Measurements from ENCODE around the gene GNPNAT1. TPM values are rescaled to one million over a fixed set of nuclear protein-coding genes. Genes with fewer than 3 reads are reported as not detected.
"Not testable (repeated sequence)": the region's sequence is repeated elsewhere in the genome, so short reads cannot be mapped to it uniquely, and the experiment has no call there.

Gene GNPNAT1
- total and polyA plus RNA-seq, 11 donors = 2.7 to 19.9 (median 8.0) TPM

DNA sequence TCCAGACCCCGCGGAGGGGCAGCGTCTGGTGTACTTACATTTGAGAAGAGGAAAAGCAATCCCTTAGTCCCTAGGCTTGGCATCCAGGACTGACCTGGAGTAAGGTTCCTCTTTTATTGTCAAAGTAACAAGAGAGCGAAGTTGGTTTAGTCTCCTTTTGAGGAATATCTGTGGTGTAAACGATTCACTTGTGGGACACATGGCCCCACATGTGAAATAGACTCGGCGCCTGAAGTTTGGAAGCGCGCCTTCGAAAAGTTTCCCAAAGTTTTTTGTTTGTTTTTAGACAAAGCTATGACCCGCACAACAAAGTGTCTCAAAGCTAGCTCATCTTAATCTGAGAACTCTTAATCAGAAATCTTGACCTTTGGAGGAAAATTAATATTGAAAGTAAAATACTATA is 60.7 kb downstream of the GNPNAT1 start:
- intact Hi-C loops (cut with DNase I) = no loop called here
- peak overlapping the region; percentile 64 to 94 (median 88) for H3K27ac ChIP-seq
- DNase-seq (no peak), ATAC-seq (no peak)
- WGBS, 4 donors = 0 to 2% (median 0%) methylated on average over 11 of the region's 11 CpGs
- no peaks in the 10 kb centered on the region for H3K9me3 ChIP-seq
- H3K4me1 ChIP-seq = peaks cover 0 to 25% (median 8%) of the 10 kb centered on the region in 12 donors
- TF ChIP-seq, protein P1, sequence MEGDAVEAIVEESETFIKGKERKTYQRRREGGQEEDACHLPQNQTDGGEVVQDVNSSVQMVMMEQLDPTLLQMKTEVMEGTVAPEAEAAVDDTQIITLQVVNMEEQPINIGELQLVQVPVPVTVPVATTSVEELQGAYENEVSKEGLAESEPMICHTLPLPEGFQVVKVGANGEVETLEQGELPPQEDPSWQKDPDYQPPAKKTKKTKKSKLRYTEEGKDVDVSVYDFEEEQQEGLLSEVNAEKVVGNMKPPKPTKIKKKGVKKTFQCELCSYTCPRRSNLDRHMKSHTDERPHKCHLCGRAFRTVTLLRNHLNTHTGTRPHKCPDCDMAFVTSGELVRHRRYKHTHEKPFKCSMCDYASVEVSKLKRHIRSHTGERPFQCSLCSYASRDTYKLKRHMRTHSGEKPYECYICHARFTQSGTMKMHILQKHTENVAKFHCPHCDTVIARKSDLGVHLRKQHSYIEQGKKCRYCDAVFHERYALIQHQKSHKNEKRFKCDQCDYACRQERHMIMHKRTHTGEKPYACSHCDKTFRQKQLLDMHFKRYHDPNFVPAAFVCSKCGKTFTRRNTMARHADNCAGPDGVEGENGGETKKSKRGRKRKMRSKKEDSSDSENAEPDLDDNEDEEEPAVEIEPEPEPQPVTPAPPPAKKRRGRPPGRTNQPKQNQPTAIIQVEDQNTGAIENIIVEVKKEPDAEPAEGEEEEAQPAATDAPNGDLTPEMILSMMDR (IDR thresholded peaks at IDR 0.05) = no peak
- no peak for TF ChIP-seq POLR2A (IDR thresholded peaks at IDR 0.05)
- H3K36me3 ChIP-seq = peaks cover 0 to 44% (median 35%) of the 10 kb centered on the region in 9 donors
- no peaks in the 10 kb centered on the region for H3K27me3 ChIP-seq
- H3K4me3 ChIP-seq = peak overlapping the region; percentile 69 to 99 (median 94)

DNA sequence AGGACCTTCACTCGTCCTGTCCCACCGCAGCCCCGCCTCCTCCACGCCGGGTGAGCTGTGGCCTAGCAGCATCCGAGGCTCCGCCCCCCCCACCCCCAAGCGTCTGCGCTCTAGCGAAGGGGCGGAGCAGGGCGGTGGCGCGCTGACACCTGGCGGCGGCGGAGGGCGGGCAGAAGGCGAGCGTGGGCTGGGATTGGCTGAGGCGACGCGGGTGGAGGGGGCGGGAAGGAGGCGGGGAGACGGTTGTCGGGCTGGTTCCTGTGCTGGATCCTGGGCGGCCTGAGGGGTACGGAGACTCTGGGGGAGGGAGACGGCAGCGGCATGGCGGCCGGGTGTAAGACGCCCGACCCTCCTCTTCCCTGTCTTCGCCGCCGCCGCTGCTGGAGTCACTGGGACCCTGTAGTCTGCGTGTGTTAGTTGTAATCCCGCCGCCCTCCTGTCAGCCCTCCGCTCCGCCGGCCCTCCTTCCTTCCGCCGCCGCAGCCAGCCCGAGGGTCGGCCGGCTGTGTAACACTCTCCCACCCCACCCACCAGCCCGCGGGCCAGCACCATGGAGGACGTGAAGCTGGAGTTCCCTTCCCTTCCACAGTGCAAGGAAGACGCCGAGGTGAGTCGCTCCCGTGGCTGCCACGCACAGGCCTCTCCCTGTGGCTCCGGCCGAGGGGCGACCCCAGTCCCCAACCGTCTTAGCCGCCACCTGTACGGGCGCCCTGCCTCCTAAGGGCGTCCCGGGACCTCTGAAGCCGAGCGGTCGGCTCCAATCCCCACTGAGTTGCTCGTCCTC is 61.3 kb downstream of the GNPNAT1 start, which contains the start of gene STYX:
STYX (plus strand) TSS at position 242 of the 784 bp plus-strand sequence; CDS start at position 551, 309 bp downstream.
- intact Hi-C loops (cut with DNase I) = loop anchor here in 2 of 10 donors (2.0 kb wide), 1 partner anchor 23 kb away; the partner anchor contains the start of gene PSMC6 (in 2 of the 2)
- peaks cover 0 to 50% (median 41%) of the 10 kb centered on the region in 9 donors for H3K36me3 ChIP-seq

DNA sequence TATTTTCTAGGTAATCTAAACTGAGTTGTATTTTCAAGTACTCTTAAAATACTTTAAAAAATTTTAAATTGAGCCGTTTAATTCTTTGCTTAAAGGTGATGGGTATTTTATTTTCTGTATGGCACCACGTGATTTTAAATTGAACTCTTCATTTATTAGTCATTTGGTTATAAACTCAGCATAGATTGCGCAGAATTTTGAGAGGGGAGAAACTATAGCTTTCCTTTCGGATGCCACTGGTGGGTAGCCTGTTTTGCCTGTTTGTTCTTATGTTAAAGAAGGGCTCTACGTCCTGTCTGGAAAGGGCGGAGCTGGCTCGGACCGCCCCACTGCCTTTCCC is 61.9 kb downstream of the GNPNAT1 start:
- no peak for ATAC-seq
- no peak for DNase-seq
- intact Hi-C loops (cut with DNase I) = loop anchor here in 2 of 10 donors (2.0 kb wide), 1 partner anchor 23 kb away; the partner anchor contains the start of gene PSMC6 (in 2 of the 2)
- H3K36me3 ChIP-seq = peaks cover 0 to 55% (median 42%) of the 10 kb centered on the region in 9 donors
- TF ChIP-seq POLR2A (IDR thresholded peaks at IDR 0.05) = no peak
- TF ChIP-seq, protein P1 (IDR thresholded peaks at IDR 0.05) = no peak
- H3K4me3 ChIP-seq = peak overlapping the region in 11 of 12 donors; percentile 20 to 99 (median 95)
- WGBS, 4 donors = 1 to 5% (median 3%) methylated on average over 8 of the region's 8 CpGs
- H3K9me3 ChIP-seq = no peaks in the 10 kb centered on the region
- no peaks in the 10 kb centered on the region for H3K27me3 ChIP-seq
- H3K4me1 ChIP-seq = peaks cover 0 to 17% (median 7%) of the 10 kb centered on the region in 12 donors
- peak overlapping the region in 11 of 12 donors; percentile 17 to 94 (median 70) for H3K27ac ChIP-seq

More for the DNA sequence above, 61.3 kb downstream of the GNPNAT1 start, which contains the start of gene STYX:
- Histone ChIP-seq H3K4me1 (peaks cover 0 to 19% (median 7%) of the 10 kb centered on the region in 12 donors), H3K9me3 (no peaks in the 10 kb centered on the region), H3K27ac (peak within 1 kb of the TSS; percentile 64 to 94 (median 88)), H3K4me3 (peak within 1 kb of the TSS; percentile 69 to 99 (median 94)), H3K27me3 (no peaks in the 10 kb centered on the region)
- TF ChIP-seq, protein P1 (IDR thresholded peaks at IDR 0.05) = peak in 7 of 12 donors; percentile 16 to 57 (median 20)
- peak; percentile 53 to 94 for TF ChIP-seq POLR2A (IDR thresholded peaks at IDR 0.05)
- ATAC-seq = peak; percentile 99
- 0 to 1% (median 1%) methylated on average over 19 to 72 of the region's 72 CpGs for WGBS, 4 donors
- DNase-seq = peak; percentile 98 to 100 (median 99)

DNA sequence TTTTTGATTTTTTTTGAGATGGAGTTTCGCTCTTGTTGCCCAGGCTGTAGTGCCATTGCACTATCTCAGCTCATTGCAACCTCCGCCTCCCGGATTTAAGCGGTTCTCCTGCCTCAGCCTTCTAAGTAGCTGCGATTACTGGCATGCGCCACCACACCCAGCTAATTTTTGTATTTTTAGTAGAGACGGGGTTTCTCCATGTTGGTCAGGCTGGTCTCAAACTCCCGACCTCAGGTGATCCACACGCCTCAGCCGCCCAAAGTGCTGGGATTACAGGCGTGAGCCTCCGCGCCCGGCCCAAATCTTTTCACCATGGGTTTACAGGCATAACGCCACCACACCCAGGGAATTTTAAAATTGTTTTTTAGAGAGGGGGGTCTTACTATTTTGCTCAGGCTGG is 62.4 kb downstream of the GNPNAT1 start:
- ATAC-seq, H3K9me3 ChIP-seq, DNase-seq, H3K4me3 ChIP-seq, H3K27me3 ChIP-seq: not testable (repeated sequence)
- Histone ChIP-seq H3K27ac (peak overlapping the region in 9 of 12 donors; percentile 17 to 94 (median 70)), H3K4me1 (peaks cover 0 to 17% (median 7%) of the 10 kb centered on the region in 12 donors), H3K36me3 (peaks cover 2 to 60% (median 47%) of the 10 kb centered on the region in 9 donors)
- WGBS, 4 donors = 91 to 95% (median 93%) methylated on average over 15 of the region's 15 CpGs
- intact Hi-C loops (cut with DNase I) = loop anchor here in 2 of 10 donors (2.0 kb wide), 1 partner anchor 22 kb away; the partner anchor contains the start of gene PSMC6 (in 2 of the 2)

DNA sequence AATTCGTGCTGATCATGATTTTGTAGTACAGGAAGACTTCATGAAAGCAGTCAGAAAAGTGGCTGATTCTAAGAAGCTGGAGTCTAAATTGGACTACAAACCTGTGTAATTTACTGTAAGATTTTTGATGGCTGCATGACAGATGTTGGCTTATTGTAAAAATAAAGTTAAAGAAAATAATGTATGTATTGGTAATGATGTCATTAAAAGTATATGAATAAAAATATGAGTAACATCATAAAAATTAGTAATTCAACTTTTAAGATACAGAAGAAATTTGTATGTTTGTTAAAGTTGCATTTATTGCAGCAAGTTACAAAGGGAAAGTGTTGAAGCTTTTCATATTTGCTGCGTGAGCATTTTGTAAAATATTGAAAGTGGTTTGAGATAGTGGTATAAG is 63.9 kb downstream of the GNPNAT1 start:
- H3K4me3 ChIP-seq; ATAC-seq; H3K9me3 ChIP-seq; H3K27me3 ChIP-seq; DNase-seq; intact Hi-C loops (cut with DNase I); H3K27ac ChIP-seq: not testable (repeated sequence)
- WGBS, 4 donors = 95 to 98% (median 97%) methylated on average over 2 of the region's 2 CpGs
- peaks cover 2 to 68% (median 62%) of the 10 kb centered on the region in 9 donors for H3K36me3 ChIP-seq
- H3K4me1 ChIP-seq = peaks cover 0 to 17% (median 12%) of the 10 kb centered on the region in 12 donors
